Measurements from ENCODE around the gene PRCP.
A peak's percentile ranks its signal among the peaks of the same experiment; 100 is the strongest.
"Not testable (repeated sequence)": the region's sequence is repeated elsewhere in the genome, so short reads cannot be mapped to it uniquely, and the experiment has no call there.

Gene PRCP

GRCh38 chr11:82862379-82862778, 37.9 kb downstream of the PRCP start:
- Mint-ChIP-seq H3K4me3 (no peak overlapping the region), H3K36me3 (ENCODE audit: low read depth) (peaks cover 6% of the 10 kb centered on the region), H3K27ac (no peak overlapping the region), H3K27me3 (ENCODE audit: low read depth) (no peaks in the 10 kb centered on the region), H3K4me1 (peaks cover under 1% of the 10 kb centered on the region), H3K9me3 (no peaks in the 10 kb centered on the region)
- TF ChIP-seq CTCF (IDR thresholded peaks at IDR 0.05; ENCODE audit: unreplicated experiment in 3 of 3) = no peak

GRCh38 chr11:82859750-82860149, 40.5 kb downstream of the PRCP start:
- no peak overlapping the region for H3K4me3 Mint-ChIP-seq
- no peaks in the 10 kb centered on the region for H3K9me3 Mint-ChIP-seq

GRCh38 chr11:82858556-82859091, 41.6 kb downstream of the PRCP start:
- Mint-ChIP-seq H3K4me3 (no peak overlapping the region), H3K9me3 (peaks cover 5% of the 10 kb centered on the region), H3K4me1 (no peaks in the 10 kb centered on the region), H3K36me3 (ENCODE audit: low read depth) (peaks cover 8% of the 10 kb centered on the region), H3K27ac (peak overlapping the region in 1 of 3 experiments; percentile 3), H3K27me3 (ENCODE audit: low read depth) (no peaks in the 10 kb centered on the region)
- no peak for TF ChIP-seq CTCF (IDR thresholded peaks at IDR 0.05; ENCODE audit: unreplicated experiment in 3 of 3)

More at GRCh38 chr11:82859750-82860149, 40.5 kb downstream of the PRCP start:
- Mint-ChIP-seq H3K36me3 (ENCODE audit: low read depth) (peaks cover 8% of the 10 kb centered on the region), H3K27me3 (ENCODE audit: low read depth) (no peaks in the 10 kb centered on the region), H3K27ac (no peak overlapping the region), H3K4me1 (no peaks in the 10 kb centered on the region)
- no peak for TF ChIP-seq CTCF (IDR thresholded peaks at IDR 0.05; ENCODE audit: unreplicated experiment in 3 of 3)

- peaks cover 11% of the 10 kb centered on the region for H3K36me3 Mint-ChIP-seq (ENCODE audit: low read depth)
- TF ChIP-seq CTCF (IDR thresholded peaks at IDR 0.05; ENCODE audit: unreplicated experiment in 3 of 3) = no peak
- H3K27me3 Mint-ChIP-seq (ENCODE audit: low read depth) = no peaks in the 10 kb centered on the region
- H3K4me3 Mint-ChIP-seq = no peak overlapping the region
- peaks cover 5% of the 10 kb centered on the region for H3K9me3 Mint-ChIP-seq
- H3K27ac Mint-ChIP-seq = peak overlapping the region in 1 of 3 experiments; percentile 3
- H3K4me1 Mint-ChIP-seq = no peaks in the 10 kb centered on the region
Observed at GRCh38 chr11:82858133-82858532, 42.1 kb downstream of the PRCP start.

- Mint-ChIP-seq H3K9me3 (peaks cover 5% of the 10 kb centered on the region), H3K27ac (no peak overlapping the region), H3K4me3 (no peak overlapping the region), H3K4me1 (no peaks in the 10 kb centered on the region), H3K36me3 (ENCODE audit: low read depth) (peaks cover 11% of the 10 kb centered on the region), H3K27me3 (ENCODE audit: low read depth) (no peaks in the 10 kb centered on the region)
- TF ChIP-seq CTCF (IDR thresholded peaks at IDR 0.05; ENCODE audit: unreplicated experiment in 3 of 3) = no peak
Observed at GRCh38 chr11:82857145-82857544, 43.1 kb downstream of the PRCP start.

- Mint-ChIP-seq H3K4me3 (no peak overlapping the region), H3K27me3 (ENCODE audit: low read depth) (no peaks in the 10 kb centered on the region), H3K36me3 (ENCODE audit: low read depth) (peaks cover 11% of the 10 kb centered on the region), H3K27ac (no peak overlapping the region), H3K4me1 (no peaks in the 10 kb centered on the region), H3K9me3 (peaks cover 5% of the 10 kb centered on the region)
- TF ChIP-seq CTCF (IDR thresholded peaks at IDR 0.05; ENCODE audit: unreplicated experiment in 3 of 3) = no peak
Observed at GRCh38 chr11:82855616-82856015, 44.6 kb downstream of the PRCP start.

- H3K36me3 Mint-ChIP-seq (ENCODE audit: low read depth) = peaks cover 11% of the 10 kb centered on the region
- not testable (repeated sequence) for H3K27ac Mint-ChIP-seq; H3K4me3 Mint-ChIP-seq; H3K4me1 Mint-ChIP-seq; H3K27me3 Mint-ChIP-seq (ENCODE audit: low read depth); H3K9me3 Mint-ChIP-seq
Observed at GRCh38 chr11:82854916-82855315, 45.3 kb downstream of the PRCP start.
